IMR-90 (cell line): ENCODE data around the gene RIPK4. TPM values are rescaled to one million over a fixed set of nuclear protein-coding genes. Genes with fewer than 3 reads are reported as not detected.

Experiments
- ATAC-seq: fragments of 200-7000 bp; cut with Tn5 transposase; 2 replicates; pipeline ENCODE4 v1.9.1; 2020; ENCODE audit warnings: low read depth, mild to moderate bottlenecking, moderate library complexity
- BruUV-seq: library from RNA; stranded (reverse); fragments of 400-500 nt; replicated peaks from 2 replicates; lab custom pipeline; 2021; lab: Mats Ljungman, UMichigan
- CTCF ChIA-PET: fragments of 300-600 bp; formaldehyde crosslinking; extraction: SDS; loops from one replicate; lab custom pipeline; 2021; ENCODE audit warnings: antibody characterized with exemption; lab: Yijun Ruan, JAX
- POLR2A ChIA-PET: fragments of 300-600 bp; sonication (Branson Sonifier 250); formaldehyde crosslinking; loops from one replicate; lab custom pipeline; 2022; ENCODE audit warnings: antibody characterized with exemption; ENCODE audit not compliant: unreplicated experiment; lab: Charles Lee
- DNase-seq: peaks from one replicate; pipeline ENCODE4 v3.0.0; 2013
- H2AFZ ChIP-seq: replicated peaks from 2 replicates; pipeline ENCODE3; 2013; ENCODE audit warnings: low read length, mild to moderate bottlenecking; ENCODE audit not compliant: poor library complexity
- H2AK5ac ChIP-seq: 2 replicates; pipeline ENCODE4 v1.6.1; 2013; ENCODE audit warnings: low read depth, low read length, inconsistent platforms
- H2AK9ac ChIP-seq: replicated peaks from 2 replicates; pipeline ENCODE3; 2013; ENCODE audit warnings: mild to moderate bottlenecking, low read depth, low read length, moderate library complexity; ENCODE audit not compliant: poor library complexity
- H2BK120ac ChIP-seq: 2 replicates; pipeline ENCODE4 v1.6.1; 2013; ENCODE audit warnings: low read depth, low read length, inconsistent platforms
- H2BK15ac ChIP-seq: 3 replicates; pipeline ENCODE4 v1.6.1; 2013; ENCODE audit warnings: low read depth, low read length, inconsistent platforms
- H2BK20ac ChIP-seq: 2 replicates; pipeline ENCODE4 v1.6.1; 2013; ENCODE audit warnings: low read depth, mild to moderate bottlenecking, inconsistent platforms, low read length, moderate library complexity
- H2BK5ac ChIP-seq: 2 replicates; pipeline ENCODE4 v1.6.1; 2013; ENCODE audit warnings: mild to moderate bottlenecking, low read depth, low read length, inconsistent platforms; ENCODE audit not compliant: poor library complexity, severe bottlenecking
- H3K14ac ChIP-seq: replicated peaks from 2 replicates; pipeline ENCODE4 v1.6.1; 2013; ENCODE audit warnings: low read depth, low read length, inconsistent platforms
- H3K18ac ChIP-seq: 2 replicates; pipeline ENCODE4 v1.6.1; 2013; ENCODE audit warnings: low read depth, low read length, control low read depth
- H3K23ac ChIP-seq: 2 replicates; pipeline ENCODE4 v1.6.1; 2013; ENCODE audit warnings: low read depth, low read length, inconsistent platforms
- H3K27ac ChIP-seq: 2 replicates; pipeline ENCODE4 v1.5.1; 2013; ENCODE audit warnings: mild to moderate bottlenecking, control low read depth, low read length; ENCODE audit not compliant: insufficient read depth
- H3K27me3 ChIP-seq: 2 replicates; pipeline ENCODE4 v1.6.1; 2013; ENCODE audit warnings: low read length; ENCODE audit not compliant: control insufficient read depth, insufficient read depth
- H3K36me3 ChIP-seq: 2 replicates; pipeline ENCODE4 v1.6.1; 2013; ENCODE audit warnings: low read length, mixed read lengths; ENCODE audit not compliant: control insufficient read depth, insufficient read depth
- H3K4ac ChIP-seq: 2 replicates; pipeline ENCODE4 v1.6.1; 2013; ENCODE audit warnings: low read depth, low read length, inconsistent platforms
- H3K4me1 ChIP-seq: 2 replicates; pipeline ENCODE4 v1.6.1; 2013; ENCODE audit warnings: low read length, mixed read lengths; ENCODE audit not compliant: control insufficient read depth, insufficient read depth
- H3K4me2 ChIP-seq: 2 replicates; pipeline ENCODE4 v1.6.1; 2013; ENCODE audit warnings: low read depth, mild to moderate bottlenecking, control low read depth, low read length, moderate library complexity
- H3K4me3 ChIP-seq: 2 replicates; pipeline ENCODE4 v1.5.1; 2013; ENCODE audit warnings: low read depth, mild to moderate bottlenecking, control low read depth, low read length, moderate library complexity; ENCODE audit not compliant: insufficient read depth
- H3K56ac ChIP-seq: 2 replicates; pipeline ENCODE4 v1.6.1; 2013; ENCODE audit warnings: low read length, inconsistent platforms; ENCODE audit not compliant: insufficient read depth; ENCODE audit errors: extremely low read depth
- H3K79me1 ChIP-seq, 2 experiments: 2 replicates each; pipeline ENCODE4 v1.6.1; 2013; ENCODE audit warnings: low read length in 2 of 2, inconsistent platforms in 1 of 2, low read depth in 1 of 2
- H3K9ac ChIP-seq: 2 replicates; pipeline ENCODE4 v1.6.1; 2013; ENCODE audit warnings: low read depth, low read length, control low read depth
- H3K9me1 ChIP-seq: 2 replicates; pipeline ENCODE4 v1.6.1; 2013; ENCODE audit warnings: low read length, inconsistent platforms; ENCODE audit not compliant: insufficient read depth
- H3K9me3 ChIP-seq: 2 replicates; pipeline ENCODE4 v1.6.1; 2013; ENCODE audit warnings: low read length; ENCODE audit not compliant: control insufficient read depth, insufficient read depth
- H4K20me1 ChIP-seq: 2 replicates; pipeline ENCODE4 v1.6.1; 2013; ENCODE audit warnings: low read length, inconsistent platforms; ENCODE audit not compliant: insufficient read depth
- H4K5ac ChIP-seq: 2 replicates; pipeline ENCODE4 v1.6.1; 2013; ENCODE audit warnings: mild to moderate bottlenecking, low read depth, low read length, control low read depth
- H4K8ac ChIP-seq, 2 experiments: 2 replicates each; pipeline ENCODE4 v1.6.1; 2013; ENCODE audit warnings: low read depth in 2 of 2, low read length in 2 of 2, control low read depth in 1 of 2, inconsistent platforms in 1 of 2
- H4K91ac ChIP-seq: 2 replicates; pipeline ENCODE4 v1.6.1; 2013; ENCODE audit warnings: low read depth, low read length, inconsistent platforms; ENCODE audit not compliant: insufficient read depth
- CHD1 ChIP-seq: IDR thresholded peaks from 2 replicates; pipeline ENCODE4 v1.6.1; 2012; ENCODE audit warnings: low read depth, low read length, improper control_type of control experiment
- MAZ ChIP-seq: IDR thresholded peaks from 2 replicates; pipeline ENCODE4 v1.6.1; 2012; ENCODE audit warnings: low read depth, mild to moderate bottlenecking, low read length, improper control_type of control experiment, moderate library complexity, borderline replicate concordance
- POLR2A ChIP-seq: IDR thresholded peaks from 2 replicates; pipeline ENCODE4 v1.6.1; 2012; ENCODE audit warnings: mild to moderate bottlenecking, low read depth, low read length
- RAD21 ChIP-seq: IDR thresholded peaks from 2 replicates; pipeline ENCODE4 v1.6.1; 2012; ENCODE audit warnings: low read length, improper control_type of control experiment
- WGBS, 2 experiments: methylation state at CpG; one replicate each; pipeline versions ENCODE4 v1.1.5 to v1.1.7; 2013; ENCODE audit warnings: missing lambda C conversion rate in 2 of 2; ENCODE audit not compliant: insufficient read length in 1 of 2; ENCODE audit errors: extremely low coverage in 2 of 2; 5-methylcytosine and 5-hydroxymethylcytosine counted together
- dilution Hi-C: fragments of 300-500 bp; cut with HindIII; formaldehyde crosslinking; loops from one replicate; pipeline ENCODE4 v1.14.3; 2018; ENCODE audit warnings: low sequenced_read_pairs; ENCODE audit not compliant: unreplicated experiment
- in situ Hi-C: fragments of 300-500 bp; cut with MboI; formaldehyde crosslinking; loops from 3 replicates; pipeline ENCODE4 v1.14.3; 2019; ENCODE audit warnings: low sequenced_read_pairs, inconsistent platforms, mixed read lengths
- intact Hi-C: fragments of 100-400 bp; cut with micrococcal nuclease; formaldehyde crosslinking; loops from 2 replicates; pipeline ENCODE4 v1.10.0; 2022
- polyA plus RNA-seq, 3 experiments: library from polyadenylated mRNA; depleted of rRNA; stranded (reverse); fragments of >200 nt; gene quantifications; 2 replicates each; pipeline ENCODE4 v1.2.3, GENCODE V29; 2012; ENCODE audit warnings: low replicate concordance in 1 of 3
- total RNA-seq: library from RNA; depleted of rRNA; stranded (reverse); fragments of >200 nt; gene quantifications from 2 replicates; pipeline ENCODE4 v1.2.3, GENCODE V29; 2012

The RIPK4 gene
- total and polyA plus RNA-seq, 2 of the 4 experiments (the other 2 are of a cell fraction), result under 0.01 to 0.03 TPM

DNA sequence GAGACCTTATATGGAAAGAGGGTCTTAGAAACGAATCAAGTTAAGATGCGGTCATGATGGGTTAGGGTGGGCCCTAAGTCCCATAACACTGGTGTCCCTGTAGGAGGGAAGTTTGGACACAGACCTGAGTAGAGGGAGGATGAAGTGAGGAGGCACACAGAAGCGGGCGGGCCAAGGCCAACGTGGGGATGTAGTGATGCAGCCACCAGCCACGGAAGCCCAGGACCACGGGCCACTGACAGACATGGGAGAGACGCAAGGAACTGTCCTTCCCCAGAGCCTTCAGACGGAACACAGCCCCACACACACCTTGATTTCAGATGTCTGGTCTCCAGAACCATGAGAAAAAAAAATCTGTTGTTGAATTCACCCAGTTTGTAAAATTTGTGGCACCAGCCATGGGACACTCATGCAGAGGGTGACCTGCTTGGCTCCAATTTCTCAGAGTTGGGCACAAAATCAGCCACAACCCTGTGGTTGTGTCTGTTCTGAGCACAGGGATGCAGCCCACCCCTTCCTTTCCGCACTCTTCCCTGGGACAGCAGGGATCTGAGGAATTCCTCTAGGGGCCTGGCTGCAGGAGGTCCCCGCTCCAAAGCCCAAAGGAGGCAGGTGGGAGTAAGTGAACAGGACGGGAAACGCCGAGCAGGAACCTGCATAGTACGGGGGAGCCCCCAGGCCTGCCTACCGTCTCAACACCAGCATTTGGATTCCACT is 61.1 kb downstream of the RIPK4 start:
- no peak overlapping the region for H3K56ac ChIP-seq
- H3K79me1 ChIP-seq, result no peaks in the 10 kb centered on the region
- H3K4me3 ChIP-seq, result no peak overlapping the region
- H2BK120ac ChIP-seq, result no peak overlapping the region
- H3K36me3 ChIP-seq, result no peaks in the 10 kb centered on the region
- in situ Hi-C loops, result no loop called here
- intact Hi-C loops, result no loop called here
- no peak overlapping the region for H2AK9ac ChIP-seq
- 64% methylated on average over 4 of the region's 16 CpGs; no CpG with 5 or more reads in 1 of the 2 experiments for WGBS, 2 experiments
- no peaks in the 10 kb centered on the region for H4K20me1 ChIP-seq
- H2AFZ ChIP-seq, result no peak overlapping the region
- ChIA-PET POLR2A (no interaction called here), CTCF (no interaction called here)
- H3K23ac ChIP-seq, result no peak overlapping the region
- H3K27ac ChIP-seq, result no peak overlapping the region
- H2AK5ac ChIP-seq, result no peak overlapping the region
- H3K9me1 ChIP-seq, result no peaks in the 10 kb centered on the region
- no peak overlapping the region for H3K9ac ChIP-seq
- H3K27me3 ChIP-seq, result peaks cover 64% of the 10 kb centered on the region
- no peak overlapping the region for H2BK20ac ChIP-seq
- TF ChIP-seq MAZ (no peak), POLR2A (no peak), CHD1 (no peak), RAD21 (no peak)
- H3K4me1 ChIP-seq, result no peaks in the 10 kb centered on the region
- ATAC-seq (no peak), DNase-seq (no peak)
- no peak overlapping the region for H2BK5ac ChIP-seq
- H3K14ac ChIP-seq, result no peak overlapping the region
- H3K4ac ChIP-seq, result no peak overlapping the region
- H2BK15ac ChIP-seq, result no peak overlapping the region
- no peak overlapping the region for H4K91ac ChIP-seq
- dilution Hi-C loops, result no loop called here
- H4K5ac ChIP-seq, result no peak overlapping the region
- H3K9me3 ChIP-seq, result peaks cover 2% of the 10 kb centered on the region; the same call in 1 of the 2 replicates
- H3K18ac ChIP-seq, result no peak overlapping the region
- no peak overlapping the region for H3K4me2 ChIP-seq
- BruUV-seq, result no TSS peak
- H4K8ac ChIP-seq, result no peak overlapping the region
